Activated CD4-positive, CD25-positive, alpha-beta regulatory T cell (primary cell): Measurements from ENCODE around the gene MED10.
"Not testable (repeated sequence)": the region's sequence is repeated elsewhere in the genome, so short reads cannot be mapped to it uniquely, and the experiment has no call there.

Experiments
- DNase-seq, 4 experiments: peaks; one replicate each; lab custom pipeline; 2025; lab: John Stamatoyannopoulos, UW

Gene MED10

DNA sequence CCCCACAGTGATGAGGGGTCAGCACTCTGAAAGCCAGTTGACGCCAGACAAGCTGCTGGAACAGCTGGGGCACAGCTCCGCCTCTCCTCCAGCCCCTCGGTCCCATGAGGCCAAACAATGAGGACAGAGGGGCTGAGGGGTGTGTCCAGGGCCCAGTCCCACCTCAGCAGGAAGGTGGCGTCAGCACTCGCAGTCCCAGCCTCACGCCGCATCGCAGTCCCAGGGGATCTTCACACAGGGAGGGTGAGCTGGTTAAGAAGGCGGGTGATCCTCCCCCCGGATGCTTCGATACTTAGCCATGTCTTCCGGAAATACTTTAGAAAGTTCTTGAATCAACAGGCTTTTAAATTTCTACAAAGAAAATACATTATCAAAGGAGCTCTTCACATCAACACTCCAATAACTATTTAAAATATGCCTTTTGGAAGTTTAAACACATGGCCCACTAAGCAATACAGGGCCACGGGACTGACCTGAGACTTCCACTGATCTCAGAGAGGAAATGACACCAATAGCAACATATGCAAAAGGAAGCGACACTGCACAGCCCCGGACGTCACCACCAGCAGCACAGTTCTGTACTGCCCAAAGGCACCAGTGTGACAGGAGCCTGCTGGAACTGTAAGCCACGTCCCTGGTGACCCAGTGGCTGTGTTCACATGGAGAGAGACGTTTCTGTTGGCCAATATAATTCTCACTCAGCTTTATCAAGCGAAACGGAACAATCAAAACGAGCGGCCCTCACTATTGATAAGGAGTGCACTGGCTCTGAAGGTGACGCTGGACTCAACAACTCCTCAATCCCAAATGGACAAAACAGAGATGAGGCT is 5.9 kb downstream of the MED10 start:
- no peak for DNase-seq

DNA sequence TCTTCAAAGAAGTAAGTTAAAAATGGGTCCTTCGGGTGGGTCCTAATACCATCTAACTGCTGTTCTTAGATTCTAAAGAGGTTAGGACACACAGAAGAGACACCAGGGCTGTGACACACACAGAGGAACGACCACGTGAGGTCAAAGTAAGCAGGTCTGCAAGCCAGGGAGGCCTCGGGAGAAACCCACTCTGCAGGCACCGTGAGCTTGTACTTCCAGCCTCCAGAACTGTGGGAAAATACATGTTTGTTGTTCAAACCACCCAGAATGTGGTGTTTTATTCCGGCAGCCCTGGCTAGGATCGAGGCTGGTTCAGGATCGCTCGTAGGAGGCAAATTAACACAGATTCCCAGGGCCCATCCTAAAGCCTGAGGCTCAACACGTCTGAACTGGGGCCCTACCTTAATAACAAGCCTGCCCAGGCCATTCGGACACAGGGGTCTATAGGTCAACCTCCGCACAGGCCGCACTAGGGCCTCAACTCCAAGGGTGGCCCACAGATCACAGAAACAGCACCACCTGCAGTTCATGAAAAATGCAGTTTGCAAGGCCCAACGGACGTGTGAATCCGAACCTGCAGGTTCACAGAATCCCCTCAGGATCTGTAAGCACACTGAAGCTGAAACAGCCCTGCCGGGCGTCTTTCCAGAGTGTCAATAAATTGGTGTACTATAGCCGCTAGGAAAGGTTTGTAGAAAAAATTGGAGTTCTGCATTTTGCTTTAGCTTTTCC is 7.1 kb downstream of the MED10 start:
- DNase-seq = no peak

DNA sequence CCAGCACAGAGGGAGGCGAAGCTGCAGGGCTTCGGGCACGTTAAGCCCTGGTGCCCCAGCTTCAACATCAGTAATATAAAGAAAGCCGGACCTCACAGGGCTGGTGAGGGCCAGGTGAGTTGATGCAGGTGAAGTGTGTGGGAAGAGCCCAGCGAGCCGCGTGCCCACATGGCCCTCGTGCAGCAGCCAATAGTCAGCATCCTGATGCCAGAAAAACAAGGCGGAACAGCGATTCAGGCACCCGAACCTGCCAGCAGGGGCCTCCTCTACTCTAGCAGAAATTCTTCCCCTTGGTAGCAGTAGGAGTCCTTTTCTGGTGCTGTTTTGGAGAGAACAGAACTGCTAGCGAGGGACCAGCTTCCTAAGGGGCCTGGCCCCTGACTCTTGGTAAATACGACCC is 7.8 kb downstream of the MED10 start:
- no peak for DNase-seq

DNA sequence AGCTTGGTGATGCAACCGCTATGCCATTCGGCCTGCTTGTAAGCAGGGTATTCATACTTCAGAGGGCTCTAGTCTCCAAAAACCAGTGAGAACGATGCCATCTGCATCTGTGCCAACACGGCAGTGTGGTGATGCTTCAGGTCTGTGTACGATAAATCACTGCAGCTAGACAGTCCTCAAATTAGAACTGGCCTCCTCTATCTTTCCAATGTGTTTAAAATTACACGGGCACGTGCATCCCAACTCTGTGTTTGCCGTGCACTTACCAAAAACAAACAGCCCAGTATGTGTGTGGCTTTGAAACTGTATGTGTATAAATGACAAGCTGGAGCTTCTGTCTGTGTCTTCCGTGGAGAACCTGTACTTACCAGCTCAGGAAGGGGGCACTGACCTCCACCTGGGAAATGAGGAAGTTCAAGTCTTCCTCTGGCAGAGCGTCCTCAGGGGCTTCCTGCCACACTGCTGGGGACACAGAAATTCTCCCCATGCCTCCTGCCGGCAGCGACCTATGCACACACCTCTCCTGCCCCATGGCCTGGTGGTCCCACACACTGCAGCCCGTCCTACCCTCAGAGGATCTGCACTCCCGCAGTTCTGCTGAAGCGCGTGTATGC is 12.3 kb downstream of the MED10 start:
- no peak for DNase-seq

DNA sequence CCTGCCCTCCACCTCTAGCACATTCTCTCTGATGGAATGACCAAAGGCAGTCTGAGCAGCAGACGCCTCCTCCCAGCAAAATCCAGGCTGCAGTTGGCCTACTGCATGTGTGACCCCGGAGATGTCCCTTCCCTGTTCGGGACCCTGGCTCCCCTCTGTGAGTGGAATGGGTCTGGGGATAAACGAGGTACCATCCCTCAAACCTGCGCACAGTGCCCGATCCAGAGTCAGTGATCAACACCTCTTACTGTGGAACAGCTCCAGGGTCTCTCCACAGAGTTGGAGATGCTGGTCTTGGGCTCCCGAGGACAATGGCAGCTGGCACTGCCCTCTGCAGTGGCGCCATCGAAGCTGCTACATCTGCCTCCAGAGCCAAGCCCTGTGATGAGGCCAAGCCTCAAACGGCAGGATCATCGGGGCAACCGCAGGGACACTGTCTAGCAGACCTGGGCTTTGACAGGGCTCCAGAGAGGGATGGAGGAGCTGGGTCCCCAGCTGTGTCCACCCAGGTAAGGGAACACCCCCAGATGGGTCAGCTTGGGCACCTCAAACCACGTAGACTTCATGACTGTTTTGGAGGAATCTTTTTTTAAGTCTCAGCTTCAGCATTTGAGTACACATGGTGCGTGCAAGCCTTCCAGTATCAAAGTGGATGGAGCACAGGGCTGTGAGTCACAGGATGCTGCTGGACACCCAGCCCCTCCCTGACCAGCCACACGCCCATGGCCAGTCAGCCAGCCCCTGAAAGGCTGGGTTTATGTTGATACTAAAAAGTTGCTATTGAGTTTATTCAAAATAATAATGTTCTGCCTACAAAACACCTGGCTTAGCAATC is 13.0 kb downstream of the MED10 start:
- DNase-seq = no peak

DNA sequence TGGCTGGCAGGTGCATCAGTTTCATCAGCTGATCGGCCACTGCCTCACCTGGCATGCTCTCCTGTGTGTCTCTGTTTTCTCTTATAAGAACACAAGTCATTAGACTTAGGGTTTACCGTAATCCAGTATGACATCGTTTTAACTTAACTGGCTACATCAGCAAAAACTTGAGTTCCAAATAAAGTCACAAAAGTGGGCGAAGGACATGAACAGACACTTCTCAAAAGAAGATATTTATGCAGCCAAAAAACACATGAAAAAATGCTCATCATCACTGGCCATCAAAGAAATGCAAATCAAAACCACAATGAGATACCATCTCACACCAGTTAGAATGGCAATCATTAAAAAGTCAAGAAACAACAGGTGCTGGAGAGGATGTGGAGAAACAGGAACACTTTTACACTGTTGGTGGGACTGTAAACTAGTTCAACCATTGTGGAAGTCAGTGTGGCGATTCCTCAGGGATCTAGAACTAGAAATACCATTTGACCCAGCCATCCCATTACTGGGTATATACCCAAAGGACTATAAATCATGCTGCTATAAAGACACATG is 14.8 kb downstream of the MED10 start:
- not testable (repeated sequence) for DNase-seq

DNA sequence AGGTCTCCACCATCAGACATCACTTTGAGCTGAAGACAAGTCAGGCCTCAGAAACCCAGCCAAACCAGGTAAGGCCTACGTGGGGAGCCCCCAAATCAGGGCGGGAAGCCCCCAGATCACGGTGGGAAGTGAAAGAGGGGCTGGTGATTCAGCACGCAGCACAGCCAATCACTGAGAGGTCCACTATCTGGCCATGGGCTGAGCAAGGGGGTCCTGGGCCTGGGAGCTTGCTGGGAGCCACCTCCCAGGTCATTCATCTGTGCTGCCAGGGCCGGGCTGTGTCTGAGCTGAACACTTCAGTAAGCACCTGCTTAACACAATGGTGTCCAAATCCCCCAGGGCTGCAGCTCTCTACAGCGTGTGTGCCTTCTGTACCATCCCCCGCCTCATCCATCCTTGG is 15.5 kb downstream of the MED10 start:
- DNase-seq = no peak

DNA sequence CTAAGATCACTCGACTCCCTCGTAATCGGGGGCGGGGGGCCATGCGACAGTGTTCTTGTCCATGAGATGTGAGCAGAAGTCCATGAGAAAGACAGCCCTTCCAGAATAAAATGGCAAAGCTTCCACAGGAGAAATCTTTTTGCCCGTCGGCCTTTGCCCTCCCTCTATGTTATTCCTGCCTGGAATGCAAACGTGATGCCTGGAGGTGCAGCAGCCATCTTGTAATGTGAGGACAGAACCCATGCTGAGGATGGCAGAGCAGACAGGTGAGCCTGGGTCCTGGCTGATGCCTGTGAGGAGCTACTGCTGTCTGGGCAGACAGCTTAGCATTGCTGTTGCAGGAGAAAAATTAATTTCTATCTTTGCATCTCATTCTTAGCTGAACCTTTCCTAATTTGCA is 17.2 kb downstream of the MED10 start:
- no peak for DNase-seq

DNA sequence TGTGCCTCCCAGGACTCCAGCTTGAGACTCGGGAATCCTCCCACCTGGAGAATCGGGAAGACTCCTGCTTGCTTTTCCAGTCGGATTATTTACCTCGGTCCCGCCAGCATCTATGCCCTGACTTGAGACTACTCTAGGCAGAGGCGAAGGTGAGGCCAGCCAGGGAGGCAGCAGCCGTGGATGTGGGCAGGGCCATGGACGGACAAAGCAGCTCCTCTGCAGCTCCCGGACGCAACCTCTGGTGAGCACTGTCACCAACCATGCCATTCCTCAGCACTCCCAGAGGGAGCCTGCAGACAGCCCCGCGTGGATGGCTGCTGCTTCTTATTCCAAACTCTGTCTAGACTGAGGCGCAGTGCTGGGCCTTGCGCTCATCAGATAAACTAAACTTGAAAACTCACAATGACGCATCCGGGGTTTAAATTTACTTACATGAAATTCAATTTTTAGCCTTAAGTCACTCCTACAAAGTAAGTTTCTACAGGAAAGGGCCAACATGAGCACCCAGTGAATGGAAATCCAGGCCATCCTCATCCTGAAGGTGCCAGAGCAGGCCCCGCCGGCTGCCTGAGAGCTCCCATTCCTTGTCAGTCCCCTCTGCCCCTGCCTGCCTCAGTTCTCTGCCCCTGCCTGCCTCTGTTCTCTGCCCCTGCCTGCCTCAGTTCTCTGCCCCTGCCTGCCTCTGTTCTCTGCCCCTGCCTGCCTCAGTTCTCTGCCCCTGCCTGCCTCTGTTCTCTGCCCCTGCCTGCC is 17.8 kb downstream of the MED10 start:
- no peak for DNase-seq

DNA sequence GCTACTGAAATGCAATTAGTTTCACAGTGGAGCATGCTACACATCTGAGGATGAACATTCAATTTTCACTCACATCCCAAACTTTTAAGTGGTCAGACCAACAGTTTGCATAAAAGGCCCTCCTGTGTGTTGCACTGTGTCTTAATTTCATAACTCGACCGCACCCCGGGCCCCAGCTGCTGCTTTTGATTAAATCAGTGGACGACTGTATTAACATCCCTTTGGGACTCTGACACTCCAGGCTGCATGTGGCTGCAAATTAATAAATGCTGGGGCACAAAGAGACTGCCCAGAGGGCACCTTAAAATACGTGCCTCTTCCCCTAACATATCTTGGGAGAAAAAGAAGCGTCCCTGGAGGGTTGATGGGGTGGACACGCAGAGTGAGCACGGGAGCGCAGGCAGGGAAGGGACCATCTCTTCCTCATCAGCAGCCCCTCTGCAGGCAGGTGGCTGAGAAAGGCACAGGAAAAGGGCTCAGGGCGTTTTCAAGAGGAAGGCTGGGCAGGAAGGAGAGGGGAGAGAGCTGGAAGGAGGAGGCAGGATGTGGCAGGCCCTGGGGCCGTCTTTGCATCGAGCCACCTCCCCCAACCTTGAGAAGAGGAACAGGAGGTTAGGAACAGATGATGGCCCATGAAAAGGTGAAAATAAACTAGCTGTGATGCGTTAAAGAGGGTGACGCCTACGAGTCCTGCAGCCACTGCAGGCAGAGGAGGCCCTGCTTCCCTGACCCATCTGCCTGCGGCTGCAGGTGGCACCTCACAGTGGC is 18.6 kb downstream of the MED10 start:
- no peak for DNase-seq

DNA sequence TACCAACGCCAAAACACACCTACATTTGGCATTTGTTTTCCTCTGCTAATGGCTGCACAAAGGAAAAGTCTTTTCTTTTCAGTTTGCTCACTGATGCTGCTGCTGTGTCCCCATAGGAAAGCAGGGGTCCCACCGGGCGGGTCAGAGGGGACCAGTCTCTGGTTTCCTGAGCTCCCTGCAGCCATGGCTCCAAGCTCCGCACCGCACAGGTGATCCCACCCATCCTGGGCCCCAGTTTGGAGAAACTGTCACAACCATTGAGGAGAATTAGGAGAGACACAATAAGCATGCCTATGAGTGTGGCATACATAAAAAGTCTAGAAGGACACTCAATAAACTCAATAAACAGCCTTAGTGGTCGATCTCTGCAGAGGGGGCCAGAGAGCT is 19.9 kb downstream of the MED10 start:
- no peak for DNase-seq

DNA sequence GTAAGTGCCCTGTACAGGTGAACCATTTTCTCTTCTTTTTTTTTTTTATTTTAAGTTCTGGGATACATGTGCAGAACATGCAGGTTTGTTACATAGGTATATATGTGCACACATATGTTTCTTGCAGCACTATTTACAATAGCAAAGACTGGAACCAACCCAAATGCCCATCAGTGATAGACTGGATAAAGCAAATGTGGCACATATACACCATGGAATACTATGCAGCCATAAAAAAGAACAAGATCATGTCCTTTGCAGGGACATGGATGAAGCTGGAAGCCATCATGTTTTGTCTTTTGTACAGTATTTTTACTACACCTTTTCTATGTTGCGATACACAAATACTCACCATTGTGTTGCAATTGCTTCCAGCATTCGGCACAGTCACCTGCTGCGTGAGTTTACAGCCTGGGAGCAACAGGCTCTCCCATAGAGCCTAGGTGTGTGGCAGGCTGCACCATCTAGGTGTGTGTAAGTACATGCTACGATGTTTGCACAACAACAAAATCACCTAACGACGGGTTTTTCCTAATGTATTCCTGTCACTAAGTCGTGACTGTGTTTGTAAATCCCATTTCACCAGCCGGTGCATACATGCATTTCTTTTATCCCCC is 20.4 kb downstream of the MED10 start:
- DNase-seq = not testable (repeated sequence)

DNA sequence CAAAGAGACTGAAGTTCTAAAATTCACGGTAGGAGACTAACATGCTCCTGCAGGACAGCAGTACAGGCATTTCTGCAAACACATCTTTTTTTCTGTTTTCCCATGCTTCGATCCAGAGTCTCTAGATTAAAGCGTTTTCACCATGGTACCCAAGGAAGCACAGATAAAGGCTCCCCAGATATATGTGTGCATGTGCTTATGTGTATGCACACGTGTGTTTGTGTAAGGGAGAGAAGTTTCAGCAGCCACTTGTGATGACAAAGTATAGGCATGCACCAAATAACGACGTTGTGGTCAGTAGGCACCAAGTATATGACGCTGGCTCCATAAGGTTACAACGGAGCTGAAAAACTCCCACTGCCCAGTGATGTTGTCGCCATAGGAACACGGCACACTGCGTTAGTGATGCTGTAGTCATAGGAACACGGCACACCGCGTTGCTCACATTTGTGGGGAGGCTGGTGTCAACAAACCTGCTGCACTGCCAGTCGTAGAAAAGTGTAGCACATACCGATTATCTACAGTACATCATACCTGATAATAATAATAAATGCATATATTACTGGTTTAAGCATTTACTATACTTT is 21.7 kb downstream of the MED10 start:
- no peak for DNase-seq

DNA sequence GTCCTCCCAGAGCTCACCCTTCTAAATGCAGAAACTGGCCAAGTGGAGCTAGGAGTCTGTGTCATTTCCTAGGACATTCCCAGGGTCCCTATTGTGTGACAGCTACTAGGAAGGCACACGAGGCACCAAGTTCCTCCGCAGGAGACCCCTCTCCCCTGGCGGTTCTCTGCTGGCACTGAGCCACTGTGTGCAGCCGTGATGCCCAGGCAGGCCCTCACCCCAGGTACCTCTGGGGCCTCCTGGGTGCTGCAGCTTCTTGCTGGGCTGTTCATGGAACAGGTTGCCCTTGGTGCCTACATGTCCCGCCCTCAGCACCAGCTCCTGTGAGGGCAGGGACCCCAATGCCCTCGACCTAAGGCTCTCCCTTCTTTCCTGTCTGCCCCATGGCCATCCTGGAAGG is 23.1 kb downstream of the MED10 start:
- DNase-seq = no peak

DNA sequence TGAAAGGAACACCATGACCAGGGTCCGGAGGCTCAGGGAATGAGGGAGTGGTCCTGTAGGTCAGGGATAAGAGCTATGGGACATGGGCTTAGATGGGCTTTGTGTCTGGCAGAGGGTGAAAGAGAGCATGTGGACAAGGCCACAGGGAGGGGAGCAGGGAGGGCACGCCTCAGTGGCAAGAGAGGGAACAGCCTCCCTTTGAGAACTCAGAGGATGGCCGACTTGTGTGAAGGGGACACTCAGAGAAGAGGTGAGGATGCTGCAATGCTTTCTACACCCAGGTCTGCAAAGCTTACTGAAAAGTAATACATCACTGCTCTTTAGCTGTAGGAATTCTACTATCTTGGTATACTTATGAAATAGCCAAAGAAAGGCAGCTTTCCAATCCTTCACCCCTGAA is 23.5 kb downstream of the MED10 start:
- no peak for DNase-seq

DNA sequence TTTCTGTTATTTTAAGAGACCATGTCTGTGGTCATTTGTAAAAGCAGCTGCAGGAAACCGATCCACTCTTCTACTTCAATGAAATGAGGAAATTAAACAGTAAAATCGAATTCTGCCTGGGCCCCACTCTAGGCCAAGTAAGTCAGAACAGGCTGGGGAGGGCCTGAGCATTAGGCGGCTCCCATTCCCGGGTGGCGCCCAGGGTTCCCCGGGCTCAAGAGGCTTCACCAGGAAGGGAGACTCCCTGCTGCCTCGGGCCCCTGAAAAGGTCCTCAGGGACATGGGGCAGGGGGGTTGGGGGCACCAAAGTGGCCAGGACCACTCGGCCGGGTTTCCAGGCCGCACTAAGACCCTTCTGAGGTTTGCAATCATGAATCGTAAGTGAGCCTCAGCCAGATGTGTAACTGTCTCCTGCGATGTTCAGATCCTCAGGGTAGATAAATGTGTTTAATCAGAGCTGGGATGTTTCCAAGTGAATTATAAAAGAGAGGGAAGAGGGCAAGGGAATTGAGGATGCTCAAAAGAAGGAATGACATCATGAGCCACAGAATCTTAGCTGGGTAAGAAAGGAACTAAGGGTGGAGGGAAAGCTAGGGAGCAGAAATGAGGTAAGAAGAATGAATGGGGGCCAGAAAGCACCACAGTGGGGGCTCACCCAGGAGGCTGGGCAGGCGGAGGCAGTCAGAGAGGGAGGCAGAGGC is 24.6 kb downstream of the MED10 start:
- no peak for DNase-seq

DNA sequence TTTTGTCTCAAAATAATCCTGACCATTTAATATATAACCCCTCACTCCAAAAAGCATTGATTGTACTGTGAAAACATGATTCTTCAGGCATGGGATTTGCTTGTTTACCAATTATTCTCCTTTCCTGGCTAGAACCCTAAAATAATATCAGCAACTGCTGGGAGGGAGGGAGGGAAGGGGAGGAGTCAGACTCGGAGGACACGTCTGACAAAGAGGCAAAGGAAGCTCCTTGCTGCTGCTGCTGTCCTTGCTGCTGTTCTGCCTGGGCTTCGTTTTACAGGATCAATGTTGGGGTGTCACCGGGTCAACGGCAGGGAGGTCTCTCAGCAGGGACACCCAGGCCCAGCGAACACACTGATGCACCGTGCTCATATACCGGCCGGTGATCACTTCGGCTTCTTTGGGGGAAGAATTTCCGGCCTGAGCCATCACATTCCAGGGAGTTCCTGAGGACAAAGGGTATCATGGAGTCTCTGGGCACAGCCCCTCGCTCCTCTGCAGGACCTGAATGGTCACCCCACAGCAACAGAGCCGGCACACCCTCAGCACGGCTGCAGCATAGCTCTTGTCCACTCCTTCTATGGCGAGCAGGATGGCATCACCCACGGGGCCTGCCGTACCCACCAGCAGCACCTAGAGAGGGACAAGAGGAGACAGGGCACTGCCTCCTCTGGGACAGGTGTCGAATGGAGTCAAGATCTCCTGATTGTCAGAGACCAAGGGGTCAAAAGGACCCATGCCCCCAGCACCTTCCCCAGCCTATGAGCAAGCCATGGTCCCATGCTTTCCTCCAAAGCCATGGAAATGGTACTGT is 27.9 kb downstream of the MED10 start:
- no peak for DNase-seq

DNA sequence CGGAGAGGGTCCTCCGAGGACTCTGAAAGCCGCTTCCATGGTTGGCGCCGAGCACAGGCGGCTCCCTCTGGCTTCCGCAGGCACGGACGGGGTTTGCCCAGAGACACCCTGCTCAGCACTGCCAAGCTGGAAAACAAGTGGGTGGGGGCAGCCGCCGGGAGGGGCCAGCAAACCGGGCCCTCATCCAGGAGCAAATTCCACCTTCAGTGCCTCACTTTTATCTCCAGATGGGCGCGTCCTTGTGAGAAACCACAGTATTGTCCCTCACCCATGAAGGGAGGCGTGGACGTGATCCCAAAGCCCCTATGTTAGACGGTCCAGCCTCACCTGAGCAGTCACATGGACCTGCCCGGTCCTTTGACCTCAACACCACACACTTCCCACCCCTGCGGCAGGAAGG is 29.0 kb downstream of the MED10 start:
- DNase-seq = no peak
